GM12878 (cell line): ENCODE measurements around the gene C20orf144. TPM values are rescaled to one million over a fixed set of nuclear protein-coding genes. Genes with fewer than 3 reads are reported as not detected.
"Not testable (repeated sequence)": the region's sequence is repeated elsewhere in the genome, so short reads cannot be mapped to it uniquely, and the experiment has no call there.

Experiments
- ATAC-seq: fragments of 200-7000 bp; cut with Tn5 transposase; 3 replicates; pipeline ENCODE4 v1.9.1; 2020; ENCODE audit warnings: mild to moderate bottlenecking, moderate library complexity
- BruUV-seq: library from RNA; stranded (reverse); fragments of 400-500 nt; replicated peaks from 2 replicates; lab custom pipeline; 2021; lab: Mats Ljungman, UMichigan
- CTCF ChIA-PET: fragments of 300-600 bp; sonication (Branson Sonifier 250); formaldehyde crosslinking; extraction: SDS; loops from one replicate; lab custom pipeline; 2021; ENCODE audit warnings: inconsistent platforms; lab: Yijun Ruan, JAX
- POLR2A ChIA-PET: fragments of 350-600 bp; formaldehyde crosslinking; extraction: SDS; loops from one replicate; lab custom pipeline; 2021; ENCODE audit warnings: inconsistent platforms; lab: Charles Lee
- RAD21 ChIA-PET: fragments of 300-600 bp; sonication (Branson Sonifier 250); formaldehyde crosslinking; loops from one replicate; lab custom pipeline; 2023; ENCODE audit warnings: antibody characterized with exemption; ENCODE audit not compliant: unreplicated experiment; lab: Charles Lee
- SMC1A ChIA-PET: fragments of 300-600 bp; sonication (Branson Sonifier 250); formaldehyde crosslinking; loops from one replicate; lab custom pipeline; 2023; ENCODE audit not compliant: unreplicated experiment, uncharacterized antibody; lab: Charles Lee
- DNase-seq: peaks from one replicate; pipeline ENCODE4 v3.0.0-alpha.2; 2011; ENCODE audit warnings: low read depth, low spot score
- FAIRE-seq: peaks from 3 replicates; lab custom pipeline; 2011; peaks lifted over from hg19 to GRCh38; lab: Jason Lieb, UNC
- H2AFZ ChIP-seq: 2 replicates; pipeline ENCODE4 v1.6.0; 2011; ENCODE audit warnings: low read depth, low read length, control low read depth; ENCODE audit not compliant: control insufficient read depth
- H3K27ac ChIP-seq: 2 replicates; pipeline ENCODE4 v1.5.1; 2011; ENCODE audit warnings: control low read depth; ENCODE audit not compliant: control insufficient read depth, insufficient read depth
- H3K27me3 ChIP-seq, 2 experiments: replicated peaks in 1 of 2; 2 replicates each; pipeline versions ENCODE4 v1.6.0 to v1.6.1; 2011; ENCODE audit warnings: low read length in 1 of 2; ENCODE audit not compliant: control insufficient read depth in 2 of 2, insufficient read depth in 2 of 2
- H3K36me3 ChIP-seq, 2 experiments: 2 replicates each; pipeline ENCODE4 v1.5.1; 2011; ENCODE audit warnings: low read length in 1 of 2; ENCODE audit not compliant: control insufficient read depth in 2 of 2, insufficient read depth in 2 of 2
- H3K4me1 ChIP-seq: 2 replicates; pipeline ENCODE4 v1.6.1; 2011; ENCODE audit warnings: mild to moderate bottlenecking, low read length, moderate library complexity, mixed read lengths; ENCODE audit not compliant: control insufficient read depth, insufficient read depth
- H3K4me2 ChIP-seq: 2 replicates; pipeline ENCODE4 v1.6.0; 2011; ENCODE audit warnings: control low read depth; ENCODE audit not compliant: control insufficient read depth, insufficient read depth
- H3K4me3 ChIP-seq: fragments of 200-600 bp; sonication (generic); 2 replicates; pipeline ENCODE4 v1.5.1; 2016
- H3K79me2 ChIP-seq: 2 replicates; pipeline ENCODE4 v1.6.0; 2011; ENCODE audit warnings: low read length; ENCODE audit not compliant: control insufficient read depth, insufficient read depth
- H3K9ac ChIP-seq: 2 replicates; pipeline ENCODE4 v1.8.0; 2011; ENCODE audit warnings: low read length, control low read depth, mixed read lengths; ENCODE audit not compliant: control insufficient read depth, insufficient read depth
- H3K9me3 ChIP-seq: replicated peaks from 3 replicates; pipeline ENCODE4 v1.5.1; 2011; ENCODE audit warnings: mild to moderate bottlenecking, low read length; ENCODE audit not compliant: control insufficient read depth, insufficient read depth
- H4K20me1 ChIP-seq: 2 replicates; pipeline ENCODE4 v1.6.0; 2011; ENCODE audit not compliant: control insufficient read depth, insufficient read depth
- ASH2L ChIP-seq: fragments of 300-600, 200-600 bp; sonication (generic); IDR thresholded peaks from 2 replicates; pipeline ENCODE4 v1.6.1; 2017; ENCODE audit warnings: low read depth, mild to moderate bottlenecking, borderline replicate concordance
- EP300 ChIP-seq, 2 experiments: fragments of 150-350 bp in 1 of 2; IDR thresholded peaks; 2 replicates each; pipeline ENCODE4 v1.6.1; 2011 to 2012; ENCODE audit warnings: low read depth in 2 of 2, low read length in 2 of 2, borderline replicate concordance in 1 of 2, improper control_type of control experiment in 1 of 2, inconsistent platforms in 1 of 2; ENCODE audit not compliant: control insufficient read depth in 1 of 2
- IKZF1 ChIP-seq: fragments of 450-650 bp; conservative IDR thresholded peaks from 2 replicates; pipeline ENCODE4 v1.6.1; 2017; ENCODE audit warnings: antibody characterized with exemption, mild to moderate bottlenecking
- YY1 ChIP-seq: IDR thresholded peaks from 2 replicates; pipeline ENCODE4 v1.6.1; 2011; ENCODE audit warnings: low read depth, mild to moderate bottlenecking, low read length
- ZNF217 ChIP-seq: fragments of 450-650 bp; IDR thresholded peaks from 2 replicates; pipeline ENCODE4 v1.6.1; 2017; ENCODE audit warnings: antibody characterized with exemption, mild to moderate bottlenecking
- WGBS: methylation state at CpG from one replicate; pipeline ENCODE4 v1.1.6; 2016; ENCODE audit warnings: low lambda C conversion rate; ENCODE audit not compliant: insufficient replicate concordance, insufficient coverage; ENCODE audit errors: missing lambda C conversion rate; 5-methylcytosine and 5-hydroxymethylcytosine counted together
- in situ Hi-C: fragments of 300-500 bp; cut with MboI; formaldehyde crosslinking; loops from 9 replicates; pipeline ENCODE4 v1.14.3; 2018; ENCODE audit warnings: mixed read lengths
- intact Hi-C: fragments of 100-400 bp; cut with micrococcal nuclease; formaldehyde crosslinking; loops from one replicate; pipeline ENCODE4 v1.14.2; 2022; ENCODE audit not compliant: unreplicated experiment
- polyA plus RNA-seq, 11 experiments: library from polyadenylated mRNA; depleted of rRNA in 4 of 11; unstranded in 6 of 11; stranded (reverse) in 5 of 11; fragments of >200 nt; fragmentation: Nextera tagmentation in 4 of 11; fragmentation: Illumina TruSeq in 1 of 11; extraction: Ambion mirVana in 4 of 11; extraction: Trizol in 1 of 11; gene quantifications; 1 replicate in 1 of 11; 2 replicates in 10 of 11; pipeline versions ENCODE4 v1.2.1 to v1.2.3, GENCODE V29; 2011 to 2016; ENCODE audit warnings: inconsistent platforms in 2 of 11, missing spikeins in 2 of 11, low read depth in 1 of 11
- total RNA-seq, 4 experiments: library from RNA; depleted of rRNA in 3 of 4; stranded (reverse); fragments of >200 nt in 3 of 4; fragmentation: Illumina TruSeq in 1 of 4; extraction: Trizol in 1 of 4; gene quantifications; 2 replicates each; pipeline versions ENCODE4 v1.2.1 to v1.2.3, GENCODE V29; 2013 to 2021
- TF ChIP-seq, protein P1 (sequence below): fragments of 450-650 bp; IDR thresholded peaks from 2 replicates; pipeline ENCODE4 v1.6.1; 2014; ENCODE audit warnings: mild to moderate bottlenecking

The C20orf144 gene
- total and polyA plus RNA-seq, 10 of the 15 experiments (the other 5 are each of a cell fraction or from before 2014, with no cell fraction given): 0.04 to 0.62 (median 0.23) TPM; not detected in 2

DNA sequence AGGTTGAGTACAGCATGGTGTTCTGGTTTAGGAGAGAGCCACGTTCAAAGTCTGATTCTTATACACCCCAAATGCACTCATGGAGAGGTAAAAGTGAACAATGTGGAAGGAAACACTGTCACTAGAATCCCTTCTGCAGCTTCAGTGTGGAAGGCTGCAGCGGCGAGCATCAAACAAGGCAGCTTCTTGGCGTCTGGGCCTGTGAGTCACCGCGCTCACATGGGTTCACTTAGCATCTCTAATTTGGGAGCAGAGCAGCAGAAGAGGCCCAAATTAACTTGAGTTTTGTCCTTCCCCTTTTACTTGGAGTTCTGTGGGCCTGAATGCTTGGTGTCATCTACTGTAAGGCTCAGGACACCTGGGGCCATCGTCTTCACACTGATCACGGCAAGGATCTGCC lies 35.0 kb downstream of the C20orf144 start:
- 63% methylated on average over 8 of the region's 8 CpGs for WGBS
- Histone ChIP-seq H3K36me3 (no peaks in the 10 kb centered on the region), H3K9me3 (no peaks in the 10 kb centered on the region), H3K9ac (no peak overlapping the region), H3K27ac (no peak overlapping the region), H3K4me2 (no peak overlapping the region), H3K4me1 (no peaks in the 10 kb centered on the region), H3K27me3 (no peaks in the 10 kb centered on the region), H3K79me2 (no peaks in the 10 kb centered on the region), H4K20me1 (no peaks in the 10 kb centered on the region), H2AFZ (no peak overlapping the region), H3K4me3 (no peak overlapping the region)
- POLR2A ChIA-PET: interaction anchor here (0.6 kb wide), 1 partner anchor 263 kb away, joined by 3 read pairs; no protein-coding TSS in a partner anchor
- TF ChIP-seq EP300 (IDR thresholded peaks at IDR 0.05; ENCODE audit: borderline replicate concordance in 1 of 2, control insufficient read depth in 1 of 2, low read depth in 2 of 2, low read length in 2 of 2) (no peak), ASH2L (no peak), ZNF217 (no peak), YY1 (no peak), IKZF1 (no peak)
- TF ChIP-seq, protein P1, sequence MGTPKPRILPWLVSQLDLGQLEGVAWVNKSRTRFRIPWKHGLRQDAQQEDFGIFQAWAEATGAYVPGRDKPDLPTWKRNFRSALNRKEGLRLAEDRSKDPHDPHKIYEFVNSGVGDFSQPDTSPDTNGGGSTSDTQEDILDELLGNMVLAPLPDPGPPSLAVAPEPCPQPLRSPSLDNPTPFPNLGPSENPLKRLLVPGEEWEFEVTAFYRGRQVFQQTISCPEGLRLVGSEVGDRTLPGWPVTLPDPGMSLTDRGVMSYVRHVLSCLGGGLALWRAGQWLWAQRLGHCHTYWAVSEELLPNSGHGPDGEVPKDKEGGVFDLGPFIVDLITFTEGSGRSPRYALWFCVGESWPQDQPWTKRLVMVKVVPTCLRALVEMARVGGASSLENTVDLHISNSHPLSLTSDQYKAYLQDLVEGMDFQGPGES: no peak
- CTCF ChIA-PET: no interaction called here
- ATAC-seq (no peak), DNase-seq (no peak), FAIRE-seq (no peak)
- SMC1A ChIA-PET: no interaction called here
- intact Hi-C loops (no loop called here), in situ Hi-C loops (no loop called here)
- BruUV-seq: no TSS peak
- RAD21 ChIA-PET: no interaction called here

DNA sequence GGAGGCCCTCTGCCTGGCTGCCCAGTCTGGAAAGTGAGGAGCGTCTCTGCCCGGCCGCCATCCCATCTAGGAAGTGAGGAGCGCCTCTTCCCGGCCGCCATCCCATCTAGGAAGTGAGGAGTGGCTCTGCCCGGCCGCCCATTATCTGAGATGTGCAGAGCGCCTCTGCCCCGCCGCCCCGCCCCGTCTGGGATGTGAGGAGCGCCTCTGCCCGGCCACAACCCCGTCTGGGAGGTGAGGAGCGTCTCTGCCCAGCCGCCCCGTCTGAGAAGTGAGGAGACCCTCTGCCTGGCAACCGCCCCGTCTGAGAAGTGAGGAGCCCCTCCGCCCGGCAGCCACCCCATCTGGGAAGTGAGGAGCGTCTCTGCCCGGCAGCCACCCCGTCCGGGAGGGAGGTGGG lies 36.8 kb downstream of the C20orf144 start:
- H4K20me1 ChIP-seq, ATAC-seq, H3K4me3 ChIP-seq, in situ Hi-C loops, H3K27ac ChIP-seq, H3K27me3 ChIP-seq, FAIRE-seq, H3K9ac ChIP-seq, H3K4me1 ChIP-seq, H3K79me2 ChIP-seq, BruUV-seq, DNase-seq, RAD21 ChIA-PET, intact Hi-C loops, CTCF ChIA-PET, POLR2A ChIA-PET, H2AFZ ChIP-seq, H3K4me2 ChIP-seq, H3K36me3 ChIP-seq, SMC1A ChIA-PET, H3K9me3 ChIP-seq: not testable (repeated sequence)
- 88% methylated on average over 18 of the region's 27 CpGs for WGBS

DNA sequence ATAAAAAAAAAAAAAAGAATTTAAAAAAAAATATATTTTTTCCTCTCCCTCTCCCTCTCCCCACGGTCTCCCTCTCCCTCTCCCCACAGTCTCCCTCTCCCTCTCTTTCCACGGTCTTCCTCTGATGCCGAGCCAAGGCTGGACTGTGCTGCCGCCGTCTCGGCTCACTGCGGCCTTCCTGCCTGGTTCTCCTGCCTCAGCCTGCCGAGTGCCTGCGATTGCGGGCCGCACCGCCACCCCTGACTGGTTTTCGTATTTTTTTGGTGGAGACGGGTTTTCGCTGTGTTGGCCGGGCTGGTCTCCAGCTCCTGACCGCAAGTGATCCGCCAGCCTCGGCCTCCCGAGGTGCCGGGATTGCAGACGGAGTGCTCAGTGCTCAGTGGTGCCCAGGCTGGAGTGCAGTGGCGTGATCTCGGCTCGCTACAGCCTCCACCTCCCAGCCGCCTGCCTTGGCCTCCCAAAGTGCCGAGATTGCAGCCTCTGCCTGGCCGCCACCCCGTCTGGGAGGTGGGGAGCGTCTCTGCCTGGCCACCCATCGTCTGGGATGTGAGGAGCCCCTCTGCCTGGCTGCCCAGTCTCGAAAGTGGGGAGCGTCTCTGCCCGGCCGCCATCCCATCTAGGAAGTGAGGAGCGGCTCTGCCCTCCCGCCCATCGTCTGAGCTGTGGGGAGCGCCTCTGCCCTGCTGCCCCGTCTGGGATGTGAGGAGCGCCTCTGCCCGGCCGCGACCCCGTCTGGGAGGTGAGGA lies 38.7 kb downstream of the C20orf144 start:
- H4K20me1 ChIP-seq, SMC1A ChIA-PET, intact Hi-C loops, H3K79me2 ChIP-seq, H3K9me3 ChIP-seq, in situ Hi-C loops, DNase-seq, H3K4me2 ChIP-seq, H3K27ac ChIP-seq, CTCF ChIA-PET, H2AFZ ChIP-seq, H3K36me3 ChIP-seq, BruUV-seq, RAD21 ChIA-PET, H3K27me3 ChIP-seq, H3K4me1 ChIP-seq, ATAC-seq, H3K4me3 ChIP-seq, FAIRE-seq, POLR2A ChIA-PET, H3K9ac ChIP-seq: not testable (repeated sequence)
- WGBS: 92% methylated on average over 33 of the region's 45 CpGs
